ENCODE data around the gene PLCXD3.

PLCXD3 gene

DNA sequence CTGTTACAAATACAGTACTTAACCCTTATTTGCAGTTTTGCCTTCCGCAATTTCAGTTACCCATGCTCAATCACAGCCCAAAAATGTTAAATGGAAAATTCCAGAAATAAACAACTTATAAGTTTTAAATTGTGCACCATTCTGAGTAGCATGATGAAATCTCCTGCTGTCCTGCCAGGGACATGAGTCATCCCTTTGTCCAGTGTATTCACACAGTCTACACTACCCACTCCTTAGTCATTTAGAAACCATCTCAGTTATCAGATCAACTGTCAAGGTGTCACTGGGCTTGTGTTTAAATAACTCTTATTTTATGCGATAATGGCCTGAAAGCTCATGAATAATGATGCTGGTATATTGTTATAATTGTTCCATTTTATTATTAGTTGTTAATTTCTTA, 95.8 kb downstream of the PLCXD3 start:
- DNase-seq (ENCODE audit: low read depth), result peak; percentile 97

DNA sequence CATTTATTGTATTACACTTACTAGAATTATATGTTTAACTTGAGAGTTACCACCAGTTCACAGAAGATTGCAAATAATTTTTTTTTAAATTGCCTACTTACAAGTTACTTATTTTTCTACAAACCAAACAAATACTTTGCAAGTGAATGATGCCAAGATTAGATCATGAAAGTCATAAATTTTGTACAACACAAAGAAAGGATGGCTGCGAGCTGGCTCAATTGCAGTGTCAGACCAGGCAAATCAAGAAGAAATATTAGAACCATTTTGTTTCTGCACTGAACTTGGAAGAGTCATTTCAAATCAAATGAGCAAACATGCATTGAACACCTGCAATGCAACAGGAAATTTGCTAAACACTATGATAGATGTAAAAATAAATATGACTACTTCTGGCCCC, 97.3 kb downstream of the PLCXD3 start:
- DNase-seq (ENCODE audit: low read depth), result peak; percentile 51

DNA sequence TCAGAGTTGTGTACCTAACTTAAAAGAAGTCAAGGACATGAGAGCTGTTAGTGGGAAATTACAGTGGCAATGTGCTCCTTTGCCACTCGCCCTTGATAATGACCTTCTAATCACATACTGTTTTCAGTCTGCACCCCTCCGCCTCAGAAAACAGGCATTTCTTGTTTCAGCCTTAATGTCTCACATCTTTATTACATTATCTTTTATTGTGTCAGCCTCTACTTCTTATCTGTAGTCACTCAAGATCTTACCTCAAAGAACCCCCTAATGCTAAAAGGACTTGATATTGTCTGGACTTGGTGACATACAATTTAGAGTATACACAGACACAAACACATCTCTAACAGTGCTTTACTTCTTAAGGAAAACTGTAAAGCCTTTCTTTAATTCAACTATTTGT, 97.9 kb downstream of the PLCXD3 start:
- DNase-seq (ENCODE audit: low read depth), result no peak

GRCh38 chr5:41410737-41411136, 99.7 kb downstream of the PLCXD3 start:
- DNase-seq (ENCODE audit: low read depth), result no peak

GRCh38 chr5:41410307-41410706, 100.1 kb downstream of the PLCXD3 start:
- no peak for DNase-seq (ENCODE audit: low read depth)

GRCh38 chr5:41408676-41409443, 101.5 kb downstream of the PLCXD3 start:
- peak; percentile 72 for DNase-seq (ENCODE audit: low read depth)

DNA sequence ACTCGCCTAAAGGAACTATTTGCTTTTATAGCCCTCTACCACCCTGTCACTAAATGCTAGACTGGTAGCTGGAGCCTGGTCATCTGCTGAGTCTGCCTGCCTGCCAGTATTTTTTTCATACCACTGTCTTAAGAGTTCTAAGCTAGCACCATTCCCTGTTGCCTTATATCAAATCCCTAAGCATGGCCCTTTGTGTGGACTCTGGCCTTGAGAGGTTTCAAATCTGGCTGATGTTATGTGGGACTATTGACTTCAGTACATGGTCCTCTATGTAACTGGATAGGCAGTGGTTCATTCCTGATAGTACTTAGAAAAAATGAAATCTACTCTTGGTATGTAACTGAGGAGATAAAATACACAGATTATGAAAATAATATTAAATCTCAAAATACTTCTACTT, 103.5 kb downstream of the PLCXD3 start:
- no peak for DNase-seq (ENCODE audit: low read depth)

GRCh38 chr5:41406424-41406823, 104.0 kb downstream of the PLCXD3 start:
- no peak for DNase-seq (ENCODE audit: low read depth)

DNA sequence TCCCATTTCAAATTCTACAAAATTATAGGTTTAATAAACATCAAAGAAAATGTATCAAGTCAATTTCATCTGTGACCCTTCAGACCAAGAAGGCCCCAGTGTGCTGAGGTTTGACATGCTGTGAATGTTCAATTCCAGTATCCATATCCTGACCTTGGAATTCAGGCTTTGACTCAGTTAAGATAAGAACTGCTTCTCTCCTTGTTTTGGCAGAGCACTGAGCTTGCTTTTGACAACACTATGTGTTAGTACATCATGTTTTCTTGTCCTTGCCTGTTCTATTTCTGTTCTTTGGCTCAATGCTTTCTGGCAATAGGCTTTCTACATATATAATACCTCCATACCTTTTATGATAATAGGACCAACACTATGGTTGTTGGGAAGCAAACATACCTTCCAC, 105.6 kb downstream of the PLCXD3 start:
- DNase-seq (ENCODE audit: low read depth), result no peak

DNA sequence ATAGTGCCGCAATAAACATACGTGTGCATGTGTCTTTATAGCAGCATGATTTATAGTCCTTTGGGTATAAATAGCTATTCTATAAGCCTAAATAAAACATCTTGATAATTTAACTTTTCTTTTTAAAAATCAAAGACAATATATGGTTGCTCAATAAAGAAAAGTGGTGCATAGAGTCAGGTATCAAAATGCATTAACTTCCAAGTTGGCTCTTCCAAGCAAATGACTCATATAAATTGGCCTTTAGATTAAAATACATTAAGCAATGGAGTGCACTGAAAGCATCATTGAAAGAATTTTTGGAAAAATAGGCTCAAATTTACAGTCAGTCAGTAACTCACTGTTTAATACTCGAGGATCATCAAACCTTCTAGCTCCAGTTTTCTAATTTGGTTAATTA, 106.6 kb downstream of the PLCXD3 start:
- no peak for DNase-seq (ENCODE audit: low read depth)

- no peak for DNase-seq (ENCODE audit: low read depth)
Measured at GRCh38 chr5:41402845-41403244, 107.6 kb downstream of the PLCXD3 start.

DNA sequence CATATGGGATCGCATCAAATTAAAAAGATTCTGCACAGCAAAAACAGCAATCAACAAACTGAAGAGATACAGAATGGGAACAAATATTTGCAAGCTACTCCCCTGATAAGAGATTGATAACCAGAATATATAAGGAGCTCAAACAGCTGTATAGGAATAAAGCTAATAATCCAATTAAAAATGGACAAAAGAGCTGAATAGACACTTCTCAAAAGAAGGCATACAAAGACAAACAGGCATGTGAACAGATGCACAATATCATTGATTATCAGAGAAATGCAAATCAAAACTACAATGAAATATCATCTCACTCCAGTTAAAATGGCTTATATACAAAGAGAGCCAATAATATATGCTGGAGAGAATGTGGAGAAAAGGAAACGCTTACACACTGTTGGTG, 110.6 kb downstream of the PLCXD3 start:
- no peak for DNase-seq (ENCODE audit: low read depth)

- no peak for DNase-seq (ENCODE audit: low read depth)
Measured at GRCh38 chr5:41392016-41392415, 118.4 kb downstream of the PLCXD3 start.

GRCh38 chr5:41374631-41375030, 135.8 kb downstream of the PLCXD3 start:
- DNase-seq (ENCODE audit: low read depth), result no peak

- no peak for DNase-seq (ENCODE audit: low read depth)
Measured at GRCh38 chr5:41373230-41373629, 137.2 kb downstream of the PLCXD3 start.

DNA sequence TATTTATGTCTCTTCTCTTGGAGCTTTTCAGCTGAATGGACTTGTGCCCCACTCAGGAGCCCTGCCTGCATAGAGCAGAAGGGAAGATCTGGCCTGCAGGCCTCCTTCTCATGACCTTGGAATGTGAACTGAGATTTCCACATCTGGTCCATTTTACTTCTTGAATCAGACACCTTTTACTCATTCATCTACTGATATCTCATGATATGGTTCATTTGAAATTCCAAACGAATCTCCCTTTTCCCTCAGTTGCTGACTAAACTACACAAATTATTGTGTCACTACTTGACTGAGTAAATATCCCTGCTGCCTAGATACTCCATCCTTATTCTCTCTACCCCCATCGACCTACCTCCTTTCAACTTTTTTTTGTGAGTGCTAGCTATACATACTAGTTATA, 138.7 kb downstream of the PLCXD3 start:
- DNase-seq (ENCODE audit: low read depth), result peak; percentile 84

- DNase-seq (ENCODE audit: low read depth), result no peak
Measured at GRCh38 chr5:41370482-41370881, 139.9 kb downstream of the PLCXD3 start.

GRCh38 chr5:41369799-41370198, 140.6 kb downstream of the PLCXD3 start:
- DNase-seq (ENCODE audit: low read depth), result no peak

DNA sequence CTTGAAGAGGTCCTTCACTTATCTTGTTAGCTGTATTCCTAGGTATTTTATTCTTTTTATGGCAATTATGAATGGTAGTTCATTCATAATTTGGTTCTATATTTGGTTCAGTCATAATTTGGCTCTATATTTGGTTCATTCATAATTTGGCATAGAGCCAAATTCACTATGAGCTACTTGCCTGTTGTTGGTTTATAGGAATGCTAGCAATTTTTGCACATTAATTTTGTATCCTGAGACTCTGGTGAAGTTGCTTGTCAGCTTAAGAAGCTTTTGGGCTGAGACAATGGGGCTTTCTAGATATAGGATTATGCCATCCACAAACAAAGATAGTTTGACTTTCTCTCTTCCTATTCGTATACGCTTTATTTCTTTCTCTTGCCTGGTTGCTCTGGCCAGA, 142.2 kb downstream of the PLCXD3 start:
- DNase-seq (ENCODE audit: low read depth), result peak; percentile 29

DNA sequence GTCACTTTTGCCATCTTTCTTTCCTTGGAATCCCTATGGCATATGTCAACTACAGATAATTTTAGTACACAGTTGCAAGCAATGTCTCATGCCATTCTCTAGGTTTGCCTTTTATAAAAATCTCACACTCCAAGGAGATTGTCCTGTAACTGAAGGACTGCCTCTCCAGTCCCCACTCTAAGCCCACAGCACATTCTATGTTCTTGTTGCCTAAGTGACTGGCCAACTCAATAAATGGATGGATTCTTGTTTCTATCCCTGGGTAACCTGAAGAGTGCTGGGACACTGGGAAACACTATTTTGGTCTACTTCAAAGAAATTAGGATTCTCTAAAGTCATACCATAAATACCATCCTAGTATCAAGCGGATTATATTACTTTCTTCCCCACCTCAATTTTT, 145.0 kb downstream of the PLCXD3 start:
- DNase-seq (ENCODE audit: low read depth), result no peak

GRCh38 chr5:41364346-41364745, 146.1 kb downstream of the PLCXD3 start:
- DNase-seq (ENCODE audit: low read depth), result no peak

DNA sequence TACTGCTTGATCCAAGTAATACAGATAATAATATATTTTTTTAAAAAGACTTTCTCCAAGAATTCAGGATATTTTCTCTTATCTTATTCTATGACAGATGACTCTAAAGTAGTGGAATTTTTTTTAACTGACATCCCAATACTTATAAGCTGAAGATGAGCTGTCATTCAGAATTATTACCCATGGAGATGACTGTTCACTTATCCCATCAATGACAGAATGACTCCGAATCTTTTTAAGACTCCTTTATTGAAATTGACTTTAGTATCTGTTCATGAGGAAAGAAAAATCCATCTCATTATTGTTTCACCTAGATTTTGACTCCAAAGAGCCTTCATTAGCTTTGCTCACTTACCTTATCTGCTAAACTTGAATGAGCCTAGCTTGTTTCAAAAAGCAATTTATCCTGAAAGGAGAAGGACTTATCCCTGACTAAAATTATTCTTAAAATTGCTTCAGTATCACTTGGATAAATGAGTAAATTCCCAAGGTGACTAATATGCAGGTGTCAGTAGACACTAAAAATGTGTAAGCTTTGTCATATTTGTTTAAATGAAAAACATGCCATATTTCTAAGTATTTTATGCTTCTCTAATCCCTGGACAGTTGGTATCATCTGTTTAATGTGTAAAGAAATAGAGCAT, 146.9 kb downstream of the PLCXD3 start:
- DNase-seq (ENCODE audit: low read depth), result no peak

DNA sequence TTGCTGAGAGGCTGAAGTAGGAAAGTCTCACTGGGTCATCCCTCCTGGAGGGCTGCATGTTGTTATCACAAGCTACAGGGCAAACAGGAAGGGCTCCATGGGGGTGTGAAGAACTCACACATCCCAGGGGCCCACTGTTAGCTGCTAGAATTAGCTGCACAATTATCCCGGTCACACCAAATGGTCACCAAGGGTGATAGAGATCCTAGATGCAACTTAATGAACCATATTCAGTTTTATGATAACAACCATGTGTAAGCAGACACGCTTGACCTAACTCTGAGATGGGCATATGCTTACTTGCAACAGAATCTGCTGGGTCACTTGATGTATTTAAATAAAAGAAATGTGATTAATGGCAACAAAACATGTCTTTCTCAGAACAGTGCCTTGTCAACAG, 153.6 kb downstream of the PLCXD3 start:
- DNase-seq (ENCODE audit: low read depth), result no peak

- no peak for DNase-seq (ENCODE audit: low read depth)
Measured at GRCh38 chr5:41349846-41350245, 160.6 kb downstream of the PLCXD3 start.
